OCI-M2 (cell line): ENCODE data around the gene KAT6B.

ENCODE experiments used
- DNase-seq: peaks from one replicate; lab custom pipeline; 2025; ENCODE audit not compliant: unreplicated experiment; lab: John Stamatoyannopoulos, UW

Gene KAT6B

GRCh38 chr10:75008952-75009351 is 182.6 kb downstream of the KAT6B start:
- no peak for DNase-seq

- DNase-seq = no peak
These were observed 183.0 kb downstream of the KAT6B start for GRCh38 chr10:75009426-75009825.

GRCh38 chr10:75010373-75010772 is 184.0 kb downstream of the KAT6B start:
- DNase-seq = no peak

GRCh38 chr10:75011221-75011620 is 184.8 kb downstream of the KAT6B start:
- DNase-seq = no peak

- DNase-seq = no peak
These were observed 186.1 kb downstream of the KAT6B start for GRCh38 chr10:75012471-75012870.

GRCh38 chr10:75013007-75013406 is 186.6 kb downstream of the KAT6B start:
- DNase-seq = no peak

- DNase-seq = no peak
These were observed 187.1 kb downstream of the KAT6B start for GRCh38 chr10:75013522-75013921.

GRCh38 chr10:75014516-75015230 is 188.3 kb downstream of the KAT6B start:
- no peak for DNase-seq

- no peak for DNase-seq
These were observed 189.0 kb downstream of the KAT6B start for GRCh38 chr10:75015442-75015841.

- no peak for DNase-seq
These were observed 189.9 kb downstream of the KAT6B start for GRCh38 chr10:75016325-75016724.

GRCh38 chr10:75018251-75018650 is 191.9 kb downstream of the KAT6B start:
- no peak for DNase-seq

GRCh38 chr10:75018686-75019307 is 192.4 kb downstream of the KAT6B start:
- DNase-seq = no peak

- no peak for DNase-seq
These were observed 193.0 kb downstream of the KAT6B start for GRCh38 chr10:75019370-75019769.

GRCh38 chr10:75020168-75020567 is 193.8 kb downstream of the KAT6B start:
- no peak for DNase-seq

- DNase-seq = no peak
These were observed 195.2 kb downstream of the KAT6B start for GRCh38 chr10:75021379-75022249.

- no peak for DNase-seq
These were observed 196.7 kb downstream of the KAT6B start for GRCh38 chr10:75023074-75023473.

GRCh38 chr10:75024971-75025523 is 198.6 kb downstream of the KAT6B start:
- DNase-seq = no peak

- DNase-seq = no peak
These were observed 201.6 kb downstream of the KAT6B start for GRCh38 chr10:75028049-75028448.

- no peak for DNase-seq
These were observed 202.3 kb downstream of the KAT6B start for GRCh38 chr10:75028748-75029147.

GRCh38 chr10:75029420-75029819 is 203.0 kb downstream of the KAT6B start:
- DNase-seq = no peak

GRCh38 chr10:75029857-75030256 is 203.5 kb downstream of the KAT6B start:
- DNase-seq = no peak

GRCh38 chr10:75030371-75030770 is 204.0 kb downstream of the KAT6B start:
- DNase-seq = no peak
